SK-N-SH (cell line): ENCODE measurements around the gene OR2T6.

Source experiments
- EP300 ChIP-seq, 2 experiments: IDR thresholded peaks; 2 replicates each; pipeline versions ENCODE4 v1.4.0 to v1.6.1; 2012; ENCODE audit warnings: borderline replicate concordance in 1 of 2, low read depth in 1 of 2, low read length in 1 of 2
- GATA2 ChIP-seq: sonication (generic); formaldehyde crosslinking; IDR thresholded peaks from 2 replicates; pipeline ENCODE4 v1.5.0; 2020; ENCODE audit warnings: mild to moderate bottlenecking, missing genetic modification reagents
- POLR2AphosphoS5 ChIP-seq: IDR thresholded peaks from 2 replicates; pipeline ENCODE4 v1.6.1; 2012; ENCODE audit warnings: low read depth, low read length
- SIN3A ChIP-seq: IDR thresholded peaks from 2 replicates; pipeline ENCODE4 v1.6.1; 2012; ENCODE audit warnings: low read depth, mild to moderate bottlenecking, low read length, moderate library complexity, borderline replicate concordance
- TCF12 ChIP-seq: IDR thresholded peaks from 2 replicates; pipeline ENCODE4 v1.4.0; 2012
- TEAD4 ChIP-seq: IDR thresholded peaks from 2 replicates; pipeline ENCODE4 v1.4.0; 2012; ENCODE audit warnings: mild to moderate bottlenecking, borderline replicate concordance; ENCODE audit not compliant: insufficient read depth
- YY1 ChIP-seq: IDR thresholded peaks from 2 replicates; pipeline ENCODE4 v1.4.0; 2012; ENCODE audit warnings: low read depth, mild to moderate bottlenecking
- TF ChIP-seq, protein P1 (sequence below): fragments of 200-600 bp; sonication (generic); IDR thresholded peaks from 2 replicates; pipeline ENCODE4 v1.6.1; 2017; ENCODE audit warnings: antibody characterized with exemption, mild to moderate bottlenecking, moderate library complexity
- TF ChIP-seq, protein P2 (sequence below): IDR thresholded peaks from 2 replicates; pipeline ENCODE4 v1.6.1; 2012; ENCODE audit warnings: mild to moderate bottlenecking, low read depth, low read length, moderate library complexity
- TF ChIP-seq, protein P3 (sequence below): fragments of 150-350 bp; IDR thresholded peaks from 2 replicates; pipeline ENCODE4 v1.6.1; 2017; ENCODE audit warnings: antibody characterized with exemption, low read length, low read depth, borderline replicate concordance
- TF ChIP-seq, protein P4 (sequence below): IDR thresholded peaks from 2 replicates; pipeline ENCODE4 v1.4.0; 2012; ENCODE audit warnings: low read depth, borderline replicate concordance

DNA sequence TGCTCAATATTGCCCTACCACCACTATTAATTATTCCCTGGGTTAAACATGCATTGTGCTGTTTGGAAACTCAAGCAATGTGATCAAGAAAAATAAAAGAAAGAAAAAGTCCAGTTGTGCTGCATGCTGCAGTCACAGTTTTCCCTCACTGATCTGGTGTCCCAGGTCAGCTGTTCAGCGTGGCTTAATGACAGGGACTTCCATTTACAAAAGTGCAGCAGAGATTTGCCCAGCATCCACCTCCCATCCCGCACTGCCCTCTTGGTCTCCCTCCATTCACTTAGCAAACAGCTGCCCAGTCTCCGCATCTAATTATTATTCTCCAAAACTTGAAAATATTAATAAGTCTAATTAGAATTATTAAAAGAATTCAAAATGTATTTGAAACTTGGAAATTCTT is 16.1 kb upstream of the OR2T6 start:
- TF ChIP-seq, protein P1, sequence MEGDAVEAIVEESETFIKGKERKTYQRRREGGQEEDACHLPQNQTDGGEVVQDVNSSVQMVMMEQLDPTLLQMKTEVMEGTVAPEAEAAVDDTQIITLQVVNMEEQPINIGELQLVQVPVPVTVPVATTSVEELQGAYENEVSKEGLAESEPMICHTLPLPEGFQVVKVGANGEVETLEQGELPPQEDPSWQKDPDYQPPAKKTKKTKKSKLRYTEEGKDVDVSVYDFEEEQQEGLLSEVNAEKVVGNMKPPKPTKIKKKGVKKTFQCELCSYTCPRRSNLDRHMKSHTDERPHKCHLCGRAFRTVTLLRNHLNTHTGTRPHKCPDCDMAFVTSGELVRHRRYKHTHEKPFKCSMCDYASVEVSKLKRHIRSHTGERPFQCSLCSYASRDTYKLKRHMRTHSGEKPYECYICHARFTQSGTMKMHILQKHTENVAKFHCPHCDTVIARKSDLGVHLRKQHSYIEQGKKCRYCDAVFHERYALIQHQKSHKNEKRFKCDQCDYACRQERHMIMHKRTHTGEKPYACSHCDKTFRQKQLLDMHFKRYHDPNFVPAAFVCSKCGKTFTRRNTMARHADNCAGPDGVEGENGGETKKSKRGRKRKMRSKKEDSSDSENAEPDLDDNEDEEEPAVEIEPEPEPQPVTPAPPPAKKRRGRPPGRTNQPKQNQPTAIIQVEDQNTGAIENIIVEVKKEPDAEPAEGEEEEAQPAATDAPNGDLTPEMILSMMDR = no peak
- no peak for TF ChIP-seq SIN3A
- TF ChIP-seq YY1 = no peak
- no peak for TF ChIP-seq EP300 (IDR thresholded peaks at IDR 0.05; ENCODE audit: borderline replicate concordance in 1 of 2, low read depth in 1 of 2, low read length in 1 of 2)
- TF ChIP-seq POLR2AphosphoS5 = no peak
- TF ChIP-seq, protein P2, sequence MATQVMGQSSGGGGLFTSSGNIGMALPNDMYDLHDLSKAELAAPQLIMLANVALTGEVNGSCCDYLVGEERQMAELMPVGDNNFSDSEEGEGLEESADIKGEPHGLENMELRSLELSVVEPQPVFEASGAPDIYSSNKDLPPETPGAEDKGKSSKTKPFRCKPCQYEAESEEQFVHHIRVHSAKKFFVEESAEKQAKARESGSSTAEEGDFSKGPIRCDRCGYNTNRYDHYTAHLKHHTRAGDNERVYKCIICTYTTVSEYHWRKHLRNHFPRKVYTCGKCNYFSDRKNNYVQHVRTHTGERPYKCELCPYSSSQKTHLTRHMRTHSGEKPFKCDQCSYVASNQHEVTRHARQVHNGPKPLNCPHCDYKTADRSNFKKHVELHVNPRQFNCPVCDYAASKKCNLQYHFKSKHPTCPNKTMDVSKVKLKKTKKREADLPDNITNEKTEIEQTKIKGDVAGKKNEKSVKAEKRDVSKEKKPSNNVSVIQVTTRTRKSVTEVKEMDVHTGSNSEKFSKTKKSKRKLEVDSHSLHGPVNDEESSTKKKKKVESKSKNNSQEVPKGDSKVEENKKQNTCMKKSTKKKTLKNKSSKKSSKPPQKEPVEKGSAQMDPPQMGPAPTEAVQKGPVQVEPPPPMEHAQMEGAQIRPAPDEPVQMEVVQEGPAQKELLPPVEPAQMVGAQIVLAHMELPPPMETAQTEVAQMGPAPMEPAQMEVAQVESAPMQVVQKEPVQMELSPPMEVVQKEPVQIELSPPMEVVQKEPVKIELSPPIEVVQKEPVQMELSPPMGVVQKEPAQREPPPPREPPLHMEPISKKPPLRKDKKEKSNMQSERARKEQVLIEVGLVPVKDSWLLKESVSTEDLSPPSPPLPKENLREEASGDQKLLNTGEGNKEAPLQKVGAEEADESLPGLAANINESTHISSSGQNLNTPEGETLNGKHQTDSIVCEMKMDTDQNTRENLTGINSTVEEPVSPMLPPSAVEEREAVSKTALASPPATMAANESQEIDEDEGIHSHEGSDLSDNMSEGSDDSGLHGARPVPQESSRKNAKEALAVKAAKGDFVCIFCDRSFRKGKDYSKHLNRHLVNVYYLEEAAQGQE = no peak
- no peak for TF ChIP-seq GATA2 (CRISPR knock-in tag)
- no peak for TF ChIP-seq TEAD4
- TF ChIP-seq, protein P3, sequence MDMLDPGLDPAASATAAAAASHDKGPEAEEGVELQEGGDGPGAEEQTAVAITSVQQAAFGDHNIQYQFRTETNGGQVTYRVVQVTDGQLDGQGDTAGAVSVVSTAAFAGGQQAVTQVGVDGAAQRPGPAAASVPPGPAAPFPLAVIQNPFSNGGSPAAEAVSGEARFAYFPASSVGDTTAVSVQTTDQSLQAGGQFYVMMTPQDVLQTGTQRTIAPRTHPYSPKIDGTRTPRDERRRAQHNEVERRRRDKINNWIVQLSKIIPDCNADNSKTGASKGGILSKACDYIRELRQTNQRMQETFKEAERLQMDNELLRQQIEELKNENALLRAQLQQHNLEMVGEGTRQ = no peak
- TF ChIP-seq, protein P4, sequence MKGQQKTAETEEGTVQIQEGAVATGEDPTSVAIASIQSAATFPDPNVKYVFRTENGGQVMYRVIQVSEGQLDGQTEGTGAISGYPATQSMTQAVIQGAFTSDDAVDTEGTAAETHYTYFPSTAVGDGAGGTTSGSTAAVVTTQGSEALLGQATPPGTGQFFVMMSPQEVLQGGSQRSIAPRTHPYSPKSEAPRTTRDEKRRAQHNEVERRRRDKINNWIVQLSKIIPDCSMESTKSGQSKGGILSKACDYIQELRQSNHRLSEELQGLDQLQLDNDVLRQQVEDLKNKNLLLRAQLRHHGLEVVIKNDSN = no peak
- no peak for TF ChIP-seq TCF12
